GM12892 (cell line): ENCODE results near the gene FAM107B.

Source experiments
- POLR2A ChIP-seq: IDR thresholded peaks from 2 replicates; pipeline ENCODE4 v1.6.1; 2011; ENCODE audit warnings: low read depth, low read length, control low read depth
- POLR2AphosphoS5 ChIP-seq: IDR thresholded peaks from 2 replicates; pipeline ENCODE4 v1.6.1; 2011; ENCODE audit warnings: low read depth, low read length, control low read depth
- TAF1 ChIP-seq: IDR thresholded peaks from 2 replicates; pipeline ENCODE4 v1.6.1; 2011; ENCODE audit warnings: low read depth, mild to moderate bottlenecking, control low read depth, low read length, borderline replicate concordance

DNA sequence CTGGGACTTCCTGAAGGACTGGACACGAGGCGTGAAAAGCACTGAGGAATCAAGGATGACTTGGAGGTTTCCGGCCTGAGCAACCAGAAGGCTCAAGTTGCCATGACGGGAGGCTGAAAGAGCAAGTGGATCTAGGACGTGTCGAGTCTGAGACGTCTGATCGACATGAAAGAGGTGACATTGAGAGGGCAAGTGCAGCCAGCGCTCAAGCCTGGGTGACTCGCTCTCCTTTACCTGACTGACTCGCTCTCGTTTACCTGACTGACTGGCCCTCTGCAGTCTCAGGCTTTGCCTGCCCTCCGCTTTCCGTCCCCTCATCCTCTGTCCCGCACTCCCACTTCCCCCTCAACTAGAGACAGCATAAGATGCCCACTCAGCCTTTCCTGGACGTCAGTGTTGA, 241.4 kb downstream of the FAM107B start:
- TF ChIP-seq POLR2A (no peak), TAF1 (no peak), POLR2AphosphoS5 (no peak)
